K562 (cell line): ENCODE measurements around the gene SH2D3A. TPM values are rescaled to one million over a fixed set of nuclear protein-coding genes. Genes with fewer than 3 reads are reported as not detected.

Experiments used
- BRD4 ChIP-seq: fragments of 200-600 bp; sonication (generic); IDR thresholded peaks from 2 replicates; pipeline ENCODE4 v1.6.1; 2017; ENCODE audit warnings: inconsistent platforms
- CCAR2 ChIP-seq: fragments of 200-400 bp; formaldehyde crosslinking; IDR thresholded peaks from 2 replicates; pipeline ENCODE4 v1.6.1; 2017; ENCODE audit warnings: mild to moderate bottlenecking, low read depth, low read length
- CCNT2 ChIP-seq: IDR thresholded peaks from 2 replicates; pipeline ENCODE4 v1.6.1; 2011; ENCODE audit warnings: borderline replicate concordance, low read depth, mild to moderate bottlenecking, moderate library complexity, mixed read lengths, low read length; ENCODE audit not compliant: insufficient read length; ENCODE audit errors: extremely low read depth
- CREB1 ChIP-seq, 2 experiments: sonication (generic) in 1 of 2; formaldehyde crosslinking in 1 of 2; IDR thresholded peaks; 2 replicates each; pipeline versions ENCODE4 v1.6.1 to v1.8.0; 2012 to 2022; ENCODE audit warnings: inconsistent platforms in 1 of 2, mild to moderate bottlenecking in 1 of 2, missing genetic modification reagents in 1 of 2, moderate library complexity in 1 of 2
- E2F8 ChIP-seq: fragments of 450-650 bp; IDR thresholded peaks from 2 replicates; pipeline ENCODE4 v1.7.1; 2018; ENCODE audit warnings: mild to moderate bottlenecking, low read depth; ENCODE audit not compliant: partially characterized antibody
- GABPA ChIP-seq: fragments of 200-800 bp; sonication (Bioruptor generic); conservative IDR thresholded peaks from 2 replicates; pipeline ENCODE4 v1.6.1; 2016; ENCODE audit warnings: low read depth, missing genetic modification characterization, missing compliant biosample characterization
- JUN ChIP-seq, 2 experiments: sonication (generic) in 1 of 2; formaldehyde crosslinking in 1 of 2; IDR thresholded peaks; 2 replicates each; pipeline versions ENCODE4 v1.6.1 to v1.8.0; 2012 to 2022; ENCODE audit warnings: borderline replicate concordance in 2 of 2, mild to moderate bottlenecking in 2 of 2, improper control_type of control experiment in 1 of 2, low read depth in 1 of 2, low read length in 1 of 2, missing genetic modification reagents in 1 of 2
- L3MBTL2 ChIP-seq: fragments of 450-650 bp; IDR thresholded peaks from 2 replicates; pipeline ENCODE4 v1.6.1; 2016; ENCODE audit warnings: mild to moderate bottlenecking, moderate library complexity
- MITF ChIP-seq: IDR thresholded peaks from 2 replicates; pipeline ENCODE4 v1.6.1; 2014; ENCODE audit warnings: antibody characterized with exemption
- NFRKB ChIP-seq: fragments of 450-650 bp; IDR thresholded peaks from 2 replicates; pipeline ENCODE4 v1.6.1; 2016; ENCODE audit warnings: low read depth
- NR1H2 ChIP-seq: sonication (generic); formaldehyde crosslinking; IDR thresholded peaks from 2 replicates; pipeline ENCODE4 v1.4.0; 2020; ENCODE audit warnings: mild to moderate bottlenecking, missing genetic modification reagents
- POU5F1 ChIP-seq: fragments of 150-350 bp; IDR thresholded peaks from 2 replicates; pipeline ENCODE4 v1.6.1; 2014; ENCODE audit warnings: borderline replicate concordance, low read length, low read depth, mild to moderate bottlenecking; ENCODE audit not compliant: partially characterized antibody
- SMAD3 ChIP-seq: fragments of 450-650 bp; formaldehyde crosslinking; conservative IDR thresholded peaks from 2 replicates; pipeline ENCODE4 v1.4.0; 2020; ENCODE audit warnings: mild to moderate bottlenecking
- STAT5A ChIP-seq: IDR thresholded peaks from 2 replicates; pipeline ENCODE4 v1.6.1; 2012; ENCODE audit warnings: low read length, inconsistent platforms, borderline replicate concordance
- TFAM ChIP-seq: fragments of 250-450 bp; sonication (Bioruptor Pico); conservative IDR thresholded peaks from 2 replicates; pipeline ENCODE4 v1.5.0; 2021; ENCODE audit warnings: mild to moderate bottlenecking, moderate library complexity
- XRCC3 ChIP-seq: fragments of 450-650 bp; IDR thresholded peaks from 2 replicates; pipeline ENCODE4 v1.6.1; 2017; ENCODE audit warnings: mild to moderate bottlenecking, moderate library complexity
- ZBTB8A ChIP-seq: fragments of 450-650 bp; IDR thresholded peaks from 2 replicates; pipeline ENCODE4 v1.6.1; 2018; ENCODE audit warnings: mild to moderate bottlenecking, moderate library complexity; ENCODE audit not compliant: partially characterized antibody
- ZFP91 ChIP-seq: sonication (generic); formaldehyde crosslinking; IDR thresholded peaks from 2 replicates; pipeline ENCODE4 v1.8.0; 2022; ENCODE audit warnings: mild to moderate bottlenecking, missing genetic modification reagents
- ZKSCAN1 ChIP-seq: fragments of 150-350 bp; IDR thresholded peaks from 2 replicates; pipeline ENCODE4 v1.6.1; 2016; ENCODE audit warnings: low read depth, low read length
- ZNF347 ChIP-seq: fragments of 450-650 bp; formaldehyde crosslinking; IDR thresholded peaks from 2 replicates; pipeline ENCODE4 v1.4.0; 2020; ENCODE audit warnings: low read depth, mild to moderate bottlenecking, moderate library complexity
- ZNF512 ChIP-seq: IDR thresholded peaks from 2 replicates; pipeline ENCODE4 v1.6.1; 2016; ENCODE audit warnings: missing genetic modification characterization, missing compliant biosample characterization
- polyA plus RNA-seq, 8 experiments: library from polyadenylated mRNA; depleted of rRNA in 4 of 8; stranded (reverse) in 5 of 8; unstranded in 3 of 8; fragments of >200 nt; fragmentation: Nextera tagmentation in 2 of 8; fragmentation: Illumina TruSeq in 1 of 8; extraction: Ambion mirVana in 2 of 8; extraction: Trizol in 1 of 8; gene quantifications; 2 replicates each; pipeline versions ENCODE4 v1.2.1 to v1.2.3, GENCODE V29; 2011 to 2014; ENCODE audit warnings: inconsistent platforms in 1 of 8, missing spikeins in 1 of 8
- total RNA-seq, 7 experiments: library from RNA; depleted of rRNA in 6 of 7; stranded (reverse); fragments of >200 nt in 6 of 7; fragmentation: Illumina TruSeq in 2 of 7; extraction: Trizol in 2 of 7; gene quantifications; 2 replicates each; pipeline versions ENCODE4 v1.2.1 to v1.2.3, GENCODE V29; 2011 to 2021; ENCODE audit warnings: low replicate concordance in 1 of 7

Gene SH2D3A
- total and polyA plus RNA-seq, 9 of the 15 experiments (the other 6 are each of a cell fraction or from before 2014, with no cell fraction given) = 0.75 to 26.3 (median 8.9) TPM

GRCh38 chr19:6737284-6737872, 29.9 kb downstream of the SH2D3A start, which contains the start of gene GPR108 (continued):
- TF ChIP-seq ZFP91 (CRISPR knock-in tag) = no peak
- peak; percentile 68 for TF ChIP-seq E2F8
- no peak for TF ChIP-seq ZNF512 (tag)
- no peak for TF ChIP-seq ZBTB8A
- TF ChIP-seq NFRKB = no peak
- no peak for TF ChIP-seq POU5F1
- peak; percentile 39; the same call in 1 of the 2 replicates for TF ChIP-seq JUN (IDR thresholded peaks at IDR 0.05; ENCODE audit: borderline replicate concordance, low read depth, low read length)
- TF ChIP-seq JUN (CRISPR knock-in tag; IDR thresholded peaks at IDR 0.05; ENCODE audit: borderline replicate concordance) = no peak
- no peak for TF ChIP-seq XRCC3
- TF ChIP-seq ZNF347 (CRISPR knock-in tag) = no peak
- no peak for TF ChIP-seq GABPA (tag)
- 0 out of 2 replicates have a peak, but pooled peaks have one; percentile 7 for TF ChIP-seq L3MBTL2
- no peak for TF ChIP-seq TFAM (CRISPR knock-in tag)
- TF ChIP-seq CCNT2 = peak; percentile 86
- TF ChIP-seq BRD4 = no peak
- TF ChIP-seq NR1H2 = no peak
- no peak for TF ChIP-seq STAT5A
- no peak for TF ChIP-seq SMAD3
- no peak for TF ChIP-seq MITF
- TF ChIP-seq ZKSCAN1 = no peak
- TF ChIP-seq CREB1 (IDR thresholded peaks at IDR 0.05) = peak; percentile 92
- peak; percentile 93 for TF ChIP-seq CREB1 (CRISPR knock-in tag; IDR thresholded peaks at IDR 0.05)
- no peak for TF ChIP-seq CCAR2
